ENCODE results near the gene C11orf21. TPM values are rescaled to one million over a fixed set of nuclear protein-coding genes. Genes with fewer than 3 reads are reported as not detected.

C11orf21 gene
- total RNA-seq, 1 donor from 2014 or later, result 0.51 TPM

GRCh38 chr11:2302896-2303626 lies 1.3 kb upstream of the C11orf21 start:
- Mint-ChIP-seq H3K4me1 (ENCODE audit: unreplicated experiment) (peaks cover 11% of the 10 kb centered on the region), H3K27ac (no peak overlapping the region), H3K4me3 (no peak overlapping the region), H3K9me3 (no peaks in the 10 kb centered on the region), H3K27me3 (no peaks in the 10 kb centered on the region), H3K36me3 (no peaks in the 10 kb centered on the region)
- no peak for DNase-seq (ENCODE audit: extremely low spot score, unreplicated experiment)
- TF ChIP-seq, protein P1, sequence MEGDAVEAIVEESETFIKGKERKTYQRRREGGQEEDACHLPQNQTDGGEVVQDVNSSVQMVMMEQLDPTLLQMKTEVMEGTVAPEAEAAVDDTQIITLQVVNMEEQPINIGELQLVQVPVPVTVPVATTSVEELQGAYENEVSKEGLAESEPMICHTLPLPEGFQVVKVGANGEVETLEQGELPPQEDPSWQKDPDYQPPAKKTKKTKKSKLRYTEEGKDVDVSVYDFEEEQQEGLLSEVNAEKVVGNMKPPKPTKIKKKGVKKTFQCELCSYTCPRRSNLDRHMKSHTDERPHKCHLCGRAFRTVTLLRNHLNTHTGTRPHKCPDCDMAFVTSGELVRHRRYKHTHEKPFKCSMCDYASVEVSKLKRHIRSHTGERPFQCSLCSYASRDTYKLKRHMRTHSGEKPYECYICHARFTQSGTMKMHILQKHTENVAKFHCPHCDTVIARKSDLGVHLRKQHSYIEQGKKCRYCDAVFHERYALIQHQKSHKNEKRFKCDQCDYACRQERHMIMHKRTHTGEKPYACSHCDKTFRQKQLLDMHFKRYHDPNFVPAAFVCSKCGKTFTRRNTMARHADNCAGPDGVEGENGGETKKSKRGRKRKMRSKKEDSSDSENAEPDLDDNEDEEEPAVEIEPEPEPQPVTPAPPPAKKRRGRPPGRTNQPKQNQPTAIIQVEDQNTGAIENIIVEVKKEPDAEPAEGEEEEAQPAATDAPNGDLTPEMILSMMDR (conservative IDR thresholded peaks at IDR 0.05), result no peak

DNA sequence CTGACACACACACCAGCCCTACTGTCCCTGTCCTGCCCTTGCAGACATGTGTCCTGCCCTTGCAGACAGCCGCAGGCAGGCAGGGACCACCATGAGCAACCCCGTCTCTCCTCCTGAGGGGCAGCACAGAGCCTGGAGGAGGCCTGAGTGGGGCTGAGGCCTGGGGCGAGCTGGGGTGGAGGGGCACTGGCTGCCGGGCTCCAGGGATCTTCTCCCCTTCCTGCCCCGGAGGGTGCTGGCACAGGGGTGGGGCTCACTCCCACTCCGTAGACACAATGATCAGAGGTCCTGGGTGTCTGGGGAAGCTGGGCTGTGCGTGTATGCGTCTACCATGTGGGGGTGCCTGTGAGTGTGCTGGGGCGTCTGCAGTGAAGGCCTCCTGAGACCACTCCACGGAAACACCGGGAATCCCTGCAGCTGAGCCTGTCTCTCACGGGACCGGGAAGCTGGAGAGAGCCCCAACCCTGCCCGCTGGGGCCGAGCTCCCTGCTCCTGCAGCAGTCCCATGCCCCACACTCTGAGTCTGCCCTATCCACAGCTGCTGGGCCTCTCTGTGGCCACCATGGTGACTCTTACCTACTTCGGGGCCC lies 683 bp upstream of the C11orf21 start:
- H3K9me3 Mint-ChIP-seq, result no peaks in the 10 kb centered on the region
- no peak overlapping the region for H3K27ac Mint-ChIP-seq
- peaks cover 8% of the 10 kb centered on the region for H3K4me1 Mint-ChIP-seq (ENCODE audit: unreplicated experiment)
- H3K4me3 Mint-ChIP-seq, result no peak overlapping the region
- TF ChIP-seq, protein P1 (conservative IDR thresholded peaks at IDR 0.05), result no peak
- DNase-seq (ENCODE audit: extremely low spot score, unreplicated experiment), result no peak
- no peaks in the 10 kb centered on the region for H3K27me3 Mint-ChIP-seq
- no peaks in the 10 kb centered on the region for H3K36me3 Mint-ChIP-seq

GRCh38 chr11:2300936-2301630 lies 635 bp downstream of the C11orf21 start:
- Mint-ChIP-seq H3K36me3 (no peaks in the 10 kb centered on the region), H3K4me3 (no peak overlapping the region), H3K4me1 (ENCODE audit: unreplicated experiment) (peaks cover 4% of the 10 kb centered on the region), H3K9me3 (no peaks in the 10 kb centered on the region), H3K27ac (no peak overlapping the region), H3K27me3 (peaks cover 3% of the 10 kb centered on the region)
- TF ChIP-seq, protein P1 (conservative IDR thresholded peaks at IDR 0.05), result no peak
- DNase-seq (ENCODE audit: extremely low spot score, unreplicated experiment), result peak; percentile 65

DNA sequence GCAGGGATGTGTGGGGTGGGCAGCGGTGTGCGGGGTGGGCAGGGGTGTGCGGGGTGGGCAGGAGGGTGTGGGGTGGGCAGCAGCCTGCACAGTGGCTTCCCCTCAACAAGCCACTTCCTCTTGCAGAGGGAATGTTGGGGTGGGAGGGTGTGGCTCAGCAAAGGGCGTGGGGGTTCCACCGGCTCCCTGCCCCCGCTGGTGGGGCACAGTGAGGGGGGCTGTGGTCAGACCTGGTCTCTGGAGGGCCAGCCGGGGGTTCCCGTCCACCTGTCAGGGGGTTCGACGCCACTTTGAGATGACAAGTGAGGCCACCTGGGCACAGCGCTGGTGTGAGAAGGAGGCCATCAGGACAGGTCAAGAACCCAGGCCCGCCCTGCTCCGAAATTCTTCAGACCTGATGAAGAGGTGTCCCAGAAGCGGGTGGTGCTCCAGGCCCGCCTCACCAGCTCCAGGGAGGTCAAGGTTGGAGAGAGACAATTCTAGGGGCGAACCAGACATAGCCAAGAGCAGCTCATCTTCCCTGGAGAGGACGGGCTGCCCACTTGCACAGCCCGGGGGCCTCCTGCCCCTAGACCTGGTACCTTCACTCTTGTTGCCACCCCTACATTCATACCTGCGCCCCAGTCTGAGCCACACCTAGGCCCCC lies 1.3 kb downstream of the C11orf21 start:
- Mint-ChIP-seq H3K4me3 (no peak overlapping the region), H3K36me3 (no peaks in the 10 kb centered on the region), H3K4me1 (ENCODE audit: unreplicated experiment) (no peaks in the 10 kb centered on the region), H3K9me3 (no peaks in the 10 kb centered on the region), H3K27ac (no peak overlapping the region), H3K27me3 (peaks cover 4% of the 10 kb centered on the region)
- peak; percentile 61 for DNase-seq (ENCODE audit: extremely low spot score, unreplicated experiment)
- TF ChIP-seq, protein P1 (conservative IDR thresholded peaks at IDR 0.05), result no peak

DNA sequence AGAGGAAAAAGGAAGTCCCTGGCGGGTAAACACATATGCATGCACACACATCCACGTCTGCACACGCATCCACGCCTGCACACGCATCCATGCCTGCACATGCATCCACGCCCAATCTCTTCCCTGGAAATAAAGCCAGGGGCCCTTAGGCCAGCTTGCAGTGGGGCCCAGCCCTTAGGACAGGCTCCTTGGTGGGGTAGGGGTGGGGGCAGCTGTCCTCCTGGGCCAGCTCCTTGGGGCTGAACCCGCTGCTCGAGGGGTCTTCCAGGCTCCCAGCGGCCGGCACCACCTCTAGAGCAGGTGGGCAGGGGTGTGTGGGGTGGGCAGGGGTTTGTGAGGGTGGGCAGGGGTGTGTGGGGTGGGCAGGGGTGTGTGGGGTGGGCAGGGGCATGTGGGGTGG lies 1.9 kb downstream of the C11orf21 start:
- H3K36me3 Mint-ChIP-seq, result no peaks in the 10 kb centered on the region
- TF ChIP-seq, protein P1 (conservative IDR thresholded peaks at IDR 0.05), result no peak
- no peak for DNase-seq (ENCODE audit: extremely low spot score, unreplicated experiment)
- H3K4me3 Mint-ChIP-seq, result no peak overlapping the region
- peaks cover 8% of the 10 kb centered on the region for H3K27me3 Mint-ChIP-seq
- H3K4me1 Mint-ChIP-seq (ENCODE audit: unreplicated experiment), result no peaks in the 10 kb centered on the region
- H3K9me3 Mint-ChIP-seq, result no peaks in the 10 kb centered on the region
- no peak overlapping the region for H3K27ac Mint-ChIP-seq
